Activated CD8-positive, alpha-beta memory T cell treated with anti-CD3 and anti-CD28 coated beads, Interleukin-2, amount 50 U/mL, for 24 hours (primary cell): Measurements from ENCODE around the gene S100A10.

ENCODE experiments used
- DNase-seq: peaks from one replicate; pipeline ENCODE4 v3.0.0-alpha.2; 2020; ENCODE audit errors: extremely low read depth

S100A10 gene

GRCh38 chr1:151988405-151988923, 5.2 kb downstream of the S100A10 start:
- DNase-seq: no peak

- DNase-seq: no peak
These were observed 7.0 kb downstream of the S100A10 start for GRCh38 chr1:151986501-151987190.

- DNase-seq: no peak
These were observed 7.9 kb downstream of the S100A10 start for GRCh38 chr1:151985768-151986167.

- no peak for DNase-seq
These were observed 8.4 kb downstream of the S100A10 start for GRCh38 chr1:151985270-151985669.

- no peak for DNase-seq
These were observed 9.2 kb downstream of the S100A10 start for GRCh38 chr1:151984313-151984956.

GRCh38 chr1:151982300-151983005, 11.2 kb downstream of the S100A10 start:
- no peak for DNase-seq

GRCh38 chr1:151981178-151981525, 12.5 kb downstream of the S100A10 start:
- no peak for DNase-seq

- DNase-seq: no peak
These were observed 13.1 kb downstream of the S100A10 start for GRCh38 chr1:151980287-151981177.

- no peak for DNase-seq
These were observed 14.7 kb downstream of the S100A10 start for GRCh38 chr1:151978922-151979321.

- no peak for DNase-seq
These were observed 15.9 kb downstream of the S100A10 start for GRCh38 chr1:151977662-151978230.

- no peak for DNase-seq
These were observed 16.8 kb downstream of the S100A10 start for GRCh38 chr1:151976858-151977257.

- no peak for DNase-seq
These were observed 17.7 kb downstream of the S100A10 start for GRCh38 chr1:151976015-151976343.

GRCh38 chr1:151975311-151976014, 18.2 kb downstream of the S100A10 start:
- no peak for DNase-seq

GRCh38 chr1:151972542-151973248, 21.0 kb downstream of the S100A10 start:
- DNase-seq: no peak

GRCh38 chr1:151970626-151971025, 23.0 kb downstream of the S100A10 start:
- no peak for DNase-seq

- DNase-seq: no peak
These were observed 23.5 kb downstream of the S100A10 start for GRCh38 chr1:151970128-151970527.

GRCh38 chr1:151968791-151969399, 24.8 kb downstream of the S100A10 start:
- no peak for DNase-seq

GRCh38 chr1:151968058-151968457, 25.6 kb downstream of the S100A10 start:
- DNase-seq: no peak

- no peak for DNase-seq
These were observed 26.6 kb downstream of the S100A10 start for GRCh38 chr1:151967091-151967490.

GRCh38 chr1:151966061-151966460, 27.6 kb downstream of the S100A10 start:
- DNase-seq: no peak
